ENCODE results near the gene G6PC1.
"Not testable (repeated sequence)": the region's sequence is repeated elsewhere in the genome, so short reads cannot be mapped to it uniquely, and the experiment has no call there.

DNA sequence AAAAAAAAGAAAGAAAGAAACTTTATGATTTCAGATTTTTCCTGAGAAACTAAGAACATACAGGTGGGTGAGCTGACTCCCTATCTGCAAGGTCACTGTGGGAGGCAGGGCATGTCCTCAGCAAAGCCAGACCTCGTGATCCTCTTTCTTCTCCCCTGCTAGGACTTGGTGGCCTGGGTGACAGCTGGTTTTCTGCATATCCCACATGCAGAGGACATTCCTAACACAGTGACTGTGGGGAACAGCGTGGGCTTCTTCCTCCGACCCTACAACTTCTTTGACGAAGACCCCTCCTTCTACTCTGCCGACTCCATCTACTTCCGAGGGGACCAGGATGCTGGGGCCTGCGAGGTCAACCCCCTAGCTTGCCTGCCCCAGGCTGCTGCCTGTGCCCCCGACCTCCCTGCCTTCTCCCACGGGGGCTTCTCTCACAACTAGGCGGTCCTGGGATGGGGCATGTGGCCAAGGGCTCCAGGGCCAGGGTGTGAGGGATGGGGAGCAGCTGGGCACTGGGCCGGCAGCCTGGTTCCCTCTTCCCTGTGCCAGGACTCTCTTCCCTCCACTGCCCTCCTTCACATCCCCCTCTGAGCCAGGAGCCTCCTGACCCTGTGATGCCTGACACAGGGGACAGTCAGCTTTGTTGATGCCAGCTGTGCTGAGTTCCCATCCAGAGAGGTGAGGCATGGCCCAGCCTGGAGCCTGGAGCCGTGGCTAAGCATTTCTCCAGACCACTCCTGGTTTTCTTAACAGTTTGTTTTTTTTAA, 26.5 kb upstream of the G6PC1 start:
- TF ChIP-seq CTCF, POLR2A (IDR thresholded peaks at IDR 0.05): not testable (repeated sequence)

Data from thyroid gland (tissue), 4 donors.